Kidney epithelial cell (primary cell): ENCODE data around the gene STAC3. TPM values are rescaled to one million over a fixed set of nuclear protein-coding genes. Genes with fewer than 3 reads are reported as not detected.

Experiments used
- DNase-seq: peaks from one replicate; pipeline ENCODE4 v3.0.0-alpha.2; 2010; ENCODE audit warnings: low read depth
- H3K27me3 ChIP-seq: 2 replicates; pipeline ENCODE4 v1.6.0; 2011; ENCODE audit warnings: low read length; ENCODE audit not compliant: control insufficient read depth, insufficient read depth
- H3K36me3 ChIP-seq: 2 replicates; pipeline ENCODE4 v1.5.1; 2011; ENCODE audit warnings: low read length; ENCODE audit not compliant: control insufficient read depth, insufficient read depth
- H3K4me3 ChIP-seq: 2 replicates; pipeline ENCODE4 v1.5.1; 2011; ENCODE audit warnings: low read depth, mild to moderate bottlenecking, control low read depth, low read length
- CTCF ChIP-seq: IDR thresholded peaks from 2 replicates; pipeline ENCODE4 v1.5.1; 2011; ENCODE audit warnings: mild to moderate bottlenecking, moderate library complexity, low read length, control low read depth, inconsistent platforms; ENCODE audit not compliant: insufficient read depth, poor library complexity, severe bottlenecking
- total RNA-seq: library from RNA; depleted of rRNA; stranded (reverse); fragments of >200 nt; gene quantifications from 2 replicates; pipeline ENCODE4 v1.2.3, GENCODE V29; 2015

Gene STAC3
- total RNA-seq, 1 donor from 2014 or later: 0.71 TPM

GRCh38 chr12:57222286-57223190 lies 28.4 kb downstream of the STAC3 start:
- no peaks in the 10 kb centered on the region for H3K36me3 ChIP-seq
- peaks cover 96% of the 10 kb centered on the region for H3K27me3 ChIP-seq
- H3K4me3 ChIP-seq: no peak overlapping the region
- no peak for TF ChIP-seq CTCF
- DNase-seq: no peak

- no peak overlapping the region for H3K4me3 ChIP-seq
- peaks cover 94% of the 10 kb centered on the region for H3K27me3 ChIP-seq
- TF ChIP-seq CTCF: no peak
- DNase-seq: no peak
- H3K36me3 ChIP-seq: no peaks in the 10 kb centered on the region
Observed at GRCh38 chr12:57221169-57221917, 29.6 kb downstream of the STAC3 start.

GRCh38 chr12:57220770-57221168 lies 30.2 kb downstream of the STAC3 start:
- H3K36me3 ChIP-seq: no peaks in the 10 kb centered on the region
- H3K27me3 ChIP-seq: peaks cover 96% of the 10 kb centered on the region
- no peak for DNase-seq
- no peak for TF ChIP-seq CTCF
- no peak overlapping the region for H3K4me3 ChIP-seq

GRCh38 chr12:57219993-57220754 lies 30.8 kb downstream of the STAC3 start:
- Histone ChIP-seq H3K4me3 (no peak overlapping the region), H3K36me3 (no peaks in the 10 kb centered on the region), H3K27me3 (peaks cover 96% of the 10 kb centered on the region)
- no peak for TF ChIP-seq CTCF
- DNase-seq: no peak

GRCh38 chr12:57219205-57219992 lies 31.6 kb downstream of the STAC3 start:
- H3K36me3 ChIP-seq: no peaks in the 10 kb centered on the region
- peaks cover 96% of the 10 kb centered on the region for H3K27me3 ChIP-seq
- H3K4me3 ChIP-seq: no peak overlapping the region
- DNase-seq: no peak
- no peak for TF ChIP-seq CTCF
